ENCODE results near the gene SLC12A8. TPM values are rescaled to one million over a fixed set of nuclear protein-coding genes. Genes with fewer than 3 reads are reported as not detected.

Gene SLC12A8
- total RNA-seq, 3 donors from 2014 or later = 0.48 to 12.5 (median 9.8) TPM

- Histone ChIP-seq H3K36me3 (no peaks in the 10 kb centered on the region), H3K4me1 (peaks cover 5 to 10% of the 10 kb centered on the region in 2 donors), H3K9me3 (no peaks in the 10 kb centered on the region), H3K27me3 (no peaks in the 10 kb centered on the region), H3K4me3 (no peak overlapping the region), H3K27ac (no peak overlapping the region)
- intact Hi-C loops (cut with DNase I; ENCODE audit: low total_unique reads) = no loop called here
- no peak for TF ChIP-seq CTCF (IDR thresholded peaks at IDR 0.05)
- no peak for TF ChIP-seq POLR2A (IDR thresholded peaks at IDR 0.05)
- no peak for TF ChIP-seq POLR2AphosphoS5 (IDR thresholded peaks at IDR 0.05)
- DNase-seq (ENCODE audit: low spot score in 2 of 2) = no peak
Observed at GRCh38 chr3:125112981-125113380, 99.6 kb downstream of the SLC12A8 start.

GRCh38 chr3:125110876-125111480 is 101.6 kb downstream of the SLC12A8 start:
- TF ChIP-seq CTCF (IDR thresholded peaks at IDR 0.05) (no peak), POLR2A (IDR thresholded peaks at IDR 0.05) (no peak), POLR2AphosphoS5 (IDR thresholded peaks at IDR 0.05) (no peak)
- intact Hi-C loops (cut with DNase I; ENCODE audit: low total_unique reads) = no loop called here
- Histone ChIP-seq H3K4me1 (peaks cover under 1 to 6% of the 10 kb centered on the region in 2 donors), H3K9me3 (no peaks in the 10 kb centered on the region), H3K36me3 (no peaks in the 10 kb centered on the region), H3K4me3 (no peak overlapping the region), H3K27ac (no peak overlapping the region), H3K27me3 (no peaks in the 10 kb centered on the region)
- DNase-seq (ENCODE audit: low spot score in 2 of 2) = no peak

GRCh38 chr3:125110016-125110875 is 102.3 kb downstream of the SLC12A8 start:
- Histone ChIP-seq H3K4me1 (no peaks in the 10 kb centered on the region), H3K27me3 (no peaks in the 10 kb centered on the region), H3K36me3 (no peaks in the 10 kb centered on the region), H3K9me3 (no peaks in the 10 kb centered on the region), H3K4me3 (no peak overlapping the region), H3K27ac (no peak overlapping the region)
- intact Hi-C loops (cut with DNase I; ENCODE audit: low total_unique reads) = no loop called here
- DNase-seq (ENCODE audit: low spot score in 2 of 2) = no peak
- TF ChIP-seq POLR2AphosphoS5 (IDR thresholded peaks at IDR 0.05) = no peak
- TF ChIP-seq POLR2A (IDR thresholded peaks at IDR 0.05) = no peak
- TF ChIP-seq CTCF (IDR thresholded peaks at IDR 0.05) = no peak

GRCh38 chr3:125109536-125109925 is 103.0 kb downstream of the SLC12A8 start:
- no peaks in the 10 kb centered on the region for H3K9me3 ChIP-seq
- DNase-seq (ENCODE audit: low spot score in 2 of 2) = no peak
- no peak overlapping the region for H3K4me3 ChIP-seq
- no peaks in the 10 kb centered on the region for H3K36me3 ChIP-seq
- H3K27ac ChIP-seq = no peak overlapping the region
- H3K4me1 ChIP-seq = no peaks in the 10 kb centered on the region
- no peak for TF ChIP-seq CTCF (IDR thresholded peaks at IDR 0.05)
- TF ChIP-seq POLR2AphosphoS5 (IDR thresholded peaks at IDR 0.05) = no peak
- TF ChIP-seq POLR2A (IDR thresholded peaks at IDR 0.05) = no peak
- H3K27me3 ChIP-seq = no peaks in the 10 kb centered on the region
- intact Hi-C loops (cut with DNase I; ENCODE audit: low total_unique reads) = no loop called here
